Measurements from ENCODE around the gene AGBL1.

The AGBL1 gene

DNA sequence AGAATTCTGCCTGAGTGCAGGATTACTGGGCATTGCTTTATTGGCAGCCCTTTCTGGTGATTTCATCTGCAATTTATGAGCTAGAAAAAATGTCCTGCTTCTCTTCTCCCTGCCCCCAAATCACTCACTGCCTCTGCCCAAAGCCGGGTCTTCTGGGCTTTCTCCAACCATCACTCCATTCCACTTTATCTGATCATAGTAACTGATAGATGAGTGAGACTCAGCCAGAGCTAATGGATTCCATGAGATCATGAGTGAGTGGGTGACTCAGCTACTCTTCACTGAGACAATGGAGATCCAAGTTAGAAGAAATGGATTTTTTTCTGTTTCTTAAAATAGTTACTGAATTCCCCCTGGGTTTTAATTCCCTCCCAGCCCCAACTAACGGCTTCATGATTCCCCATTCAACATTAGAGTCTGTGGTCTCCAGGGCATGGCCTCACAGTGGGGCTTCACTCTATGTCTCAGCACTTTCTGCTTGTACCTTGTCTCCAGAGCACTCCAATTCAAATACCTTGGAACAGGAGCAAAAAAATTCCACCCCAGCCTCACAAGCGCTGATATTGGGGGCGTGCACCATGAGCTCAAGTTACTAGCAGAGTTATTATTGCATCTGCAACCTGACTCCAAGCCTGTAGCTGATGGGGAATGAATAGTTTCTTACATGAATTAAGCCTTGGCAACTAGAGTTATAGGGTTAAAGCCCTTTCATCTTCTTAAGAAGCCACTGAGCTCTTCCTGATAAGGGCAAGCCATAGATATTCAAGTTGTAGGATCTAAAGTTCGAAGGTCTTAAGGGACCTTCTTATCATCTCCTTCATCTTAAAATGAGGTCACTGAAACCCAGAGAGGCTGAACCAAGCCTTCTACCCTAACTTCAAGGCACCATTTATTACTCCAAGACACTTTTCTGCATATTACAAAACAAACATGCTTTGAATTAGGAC is 85.9 kb downstream of the AGBL1 start:
- DNase-seq: no peak

DNA sequence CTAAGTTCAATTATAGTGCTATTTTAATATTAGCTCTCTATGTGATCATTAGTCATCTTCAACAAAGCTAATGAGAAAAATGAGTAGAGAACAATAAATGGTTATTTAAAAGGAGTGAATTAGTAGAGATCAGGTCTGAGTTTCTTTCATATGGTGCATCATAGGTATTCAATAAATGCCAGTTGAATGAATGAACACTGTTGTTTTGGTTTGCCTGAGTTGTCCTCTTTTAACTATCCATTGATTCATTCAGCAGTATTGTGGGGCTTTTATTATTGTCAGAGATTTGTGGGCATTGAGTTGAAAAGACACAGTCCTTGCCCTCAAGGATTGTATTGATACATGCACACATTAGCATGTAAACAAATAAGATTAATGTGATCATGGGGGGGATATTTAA is 88.2 kb downstream of the AGBL1 start:
- no peak for DNase-seq

DNA sequence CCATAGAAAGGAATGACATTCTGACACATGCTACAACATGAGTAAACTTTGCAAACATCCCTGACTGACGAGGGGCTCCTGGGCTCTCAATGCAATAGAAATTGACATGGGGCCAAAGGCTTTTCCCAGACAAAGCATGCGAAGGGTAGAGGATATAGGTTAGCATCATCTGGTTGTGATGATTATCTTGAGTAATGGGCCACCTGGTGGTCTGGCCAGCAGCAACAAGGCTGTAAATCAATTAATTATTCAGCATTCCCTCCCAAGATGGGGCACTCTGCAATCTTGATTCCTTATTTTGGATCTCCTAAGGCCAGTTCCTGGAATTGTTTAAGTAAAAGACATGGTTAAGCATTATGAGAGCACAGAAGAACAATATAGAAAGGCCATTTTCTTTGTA is 99.2 kb downstream of the AGBL1 start:
- peak; percentile 3 for DNase-seq

DNA sequence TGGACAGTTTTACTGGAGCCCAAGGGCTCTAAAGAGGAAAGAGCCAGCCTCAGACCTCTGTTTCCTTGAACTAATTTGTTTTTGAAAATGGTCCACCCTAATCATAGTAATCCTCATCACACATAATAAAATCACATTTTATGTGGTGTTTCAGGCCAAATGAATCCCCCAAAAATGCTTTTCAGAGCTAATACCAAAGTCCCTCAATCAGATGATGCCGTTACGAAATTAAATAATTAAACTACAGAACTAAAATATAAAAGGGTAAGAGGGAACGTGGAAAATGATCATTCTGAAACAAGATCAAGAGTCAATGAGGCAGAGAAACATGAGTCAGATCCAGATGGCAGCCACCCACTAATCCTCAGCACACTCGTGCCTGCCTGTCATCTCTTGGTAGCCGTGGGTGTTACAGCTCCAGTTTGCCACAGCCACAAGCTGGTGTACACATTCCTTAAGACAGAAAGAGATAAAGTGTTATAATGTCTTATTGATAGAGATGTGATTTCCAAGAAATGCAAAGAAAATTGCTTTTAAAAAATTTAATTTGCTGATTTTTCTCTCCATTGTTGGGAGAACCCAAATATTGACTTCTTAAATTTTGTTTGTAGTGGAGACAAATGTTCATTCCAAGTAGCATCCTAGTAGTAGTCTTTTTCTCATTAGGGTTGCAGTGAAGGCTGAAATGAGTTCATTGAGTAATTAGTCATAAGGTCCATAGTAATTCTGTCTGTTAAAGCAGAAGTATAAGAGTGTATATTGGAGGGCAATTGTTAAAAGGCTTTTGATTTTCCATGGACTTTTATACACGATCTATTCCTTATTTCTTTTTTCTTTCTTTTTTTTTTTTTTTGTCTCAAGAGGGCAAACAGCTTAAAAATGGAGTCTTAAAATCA is 104.2 kb downstream of the AGBL1 start:
- no peak for DNase-seq

DNA sequence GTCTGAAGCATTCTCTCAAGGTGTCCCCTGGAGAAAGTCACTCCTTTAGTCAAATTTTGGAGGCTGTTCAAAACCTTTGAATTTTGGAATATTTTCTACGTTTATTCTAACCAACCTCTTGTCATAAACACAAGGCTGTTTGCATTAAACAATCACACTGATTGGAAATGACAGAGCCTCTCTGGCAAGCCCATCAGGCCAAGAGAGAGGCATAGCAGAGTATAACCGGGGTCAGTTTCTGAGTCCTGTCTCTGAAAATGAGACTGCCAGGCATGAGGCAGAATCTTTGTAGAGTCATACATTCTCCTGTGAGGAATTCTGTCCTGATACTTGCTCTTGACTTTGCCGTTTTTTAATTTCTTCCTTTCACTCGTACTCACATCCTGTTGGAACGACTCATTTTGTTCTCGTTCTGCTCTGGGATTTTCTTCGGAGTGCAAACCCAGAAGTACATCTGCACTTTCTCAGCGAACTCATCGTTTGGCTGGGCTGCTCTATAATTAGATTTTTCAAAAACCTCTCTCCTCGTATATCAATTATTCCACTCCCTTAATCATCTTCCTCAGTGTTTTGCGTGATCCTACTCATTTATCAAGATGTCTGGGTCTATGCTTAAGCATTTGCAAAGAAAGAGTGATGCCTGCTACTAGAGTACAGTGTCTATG is 114.2 kb downstream of the AGBL1 start:
- no peak for DNase-seq

DNA sequence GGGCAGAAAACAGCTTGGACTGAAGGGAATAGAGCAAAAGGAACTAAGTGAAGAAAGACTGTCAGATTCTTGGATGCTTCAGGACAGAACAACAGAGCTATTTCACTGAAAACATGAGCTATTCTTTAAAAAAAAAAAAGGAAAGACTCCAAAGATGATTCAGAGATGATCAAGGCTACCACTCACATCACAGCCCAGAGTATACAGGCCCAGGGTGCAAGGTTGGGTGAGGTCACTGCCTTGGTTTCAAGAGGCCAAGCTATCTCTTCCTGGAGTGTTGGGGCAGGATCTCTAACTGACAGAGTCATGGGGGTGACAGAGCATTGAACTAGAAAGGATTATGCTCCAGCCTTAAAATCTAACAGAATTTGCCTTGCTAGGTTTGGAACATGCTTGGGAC is 118.1 kb downstream of the AGBL1 start:
- DNase-seq: no peak

DNA sequence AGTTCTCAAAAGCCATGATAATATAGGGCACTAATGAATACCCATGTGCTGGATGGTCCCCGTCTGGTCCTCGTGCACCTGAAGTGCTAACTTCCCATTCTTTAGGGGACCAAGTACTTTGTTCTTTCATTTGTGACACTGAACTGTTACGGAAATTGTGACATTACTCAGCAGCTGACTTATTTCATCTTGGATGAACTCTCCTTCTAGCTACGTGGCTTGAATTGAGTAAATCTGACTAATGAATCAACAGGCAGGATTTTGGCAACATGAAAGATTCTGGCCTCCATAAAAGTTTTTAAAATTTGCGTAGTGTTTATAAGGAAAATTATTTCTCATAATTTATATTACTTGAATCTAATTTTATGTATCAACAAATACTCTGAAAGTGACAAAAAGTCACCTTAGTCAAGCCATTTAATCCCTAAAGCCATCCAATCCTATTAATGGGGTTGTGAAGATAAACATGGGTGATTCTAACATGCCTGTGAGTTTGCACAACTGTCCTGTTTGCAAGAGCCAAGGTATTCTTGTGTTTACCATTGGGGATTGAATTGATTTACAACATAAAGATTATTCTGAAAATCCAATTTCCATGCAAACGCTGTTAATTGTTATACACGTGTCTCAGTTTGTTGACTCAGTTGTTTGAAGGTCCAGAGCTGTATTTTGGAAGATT is 119.9 kb downstream of the AGBL1 start:
- DNase-seq: no peak

DNA sequence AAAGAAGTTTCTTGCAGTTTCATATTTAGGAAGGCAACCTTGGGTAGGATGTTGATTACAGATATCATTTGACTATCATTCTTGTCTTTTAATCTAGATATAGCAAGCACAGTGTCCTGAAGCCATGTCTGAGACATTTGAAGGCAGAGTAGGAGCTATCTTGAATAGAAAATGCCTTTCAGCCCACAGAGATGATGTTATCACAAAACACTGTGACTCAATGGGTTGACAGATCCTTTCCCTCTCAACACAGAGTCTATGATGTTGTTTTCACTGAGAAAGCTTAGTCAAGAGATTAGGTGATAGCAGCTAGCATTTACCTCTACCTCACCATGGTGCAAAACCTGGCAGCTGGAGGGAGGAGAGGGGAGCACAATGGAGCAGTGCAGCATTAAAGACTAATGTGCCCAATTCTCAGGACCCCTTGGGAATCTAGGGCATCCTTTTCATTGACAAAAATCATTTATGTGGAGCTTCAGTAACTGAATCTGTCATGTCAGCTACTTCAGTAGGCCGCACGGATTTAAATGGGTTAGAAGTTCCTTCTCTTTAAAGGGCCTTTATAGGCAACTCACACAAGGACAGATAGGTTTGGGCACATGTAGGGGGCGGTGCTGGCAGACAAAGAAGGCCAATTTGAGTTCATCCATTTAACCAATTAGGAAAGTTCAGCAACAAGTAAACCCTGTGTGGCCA is 121.8 kb downstream of the AGBL1 start:
- DNase-seq: no peak

DNA sequence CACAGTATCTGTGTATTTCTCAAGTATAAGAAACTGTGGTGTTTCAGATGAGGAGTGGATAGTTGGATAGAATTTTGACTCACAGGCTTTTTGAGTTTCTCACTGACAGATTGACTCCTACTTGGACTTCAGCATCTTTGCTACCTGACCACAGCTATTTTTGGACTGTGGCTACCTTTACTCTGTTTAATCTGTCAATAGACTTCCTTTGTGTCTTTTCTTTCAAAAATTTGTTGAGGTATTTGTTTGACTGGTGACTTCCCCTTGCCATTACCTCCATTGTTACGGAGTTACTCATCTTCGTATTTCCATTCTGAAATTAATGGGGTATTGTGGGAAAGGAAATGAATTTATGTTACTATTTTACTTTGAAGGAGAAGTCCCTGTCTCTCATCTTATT is 123.8 kb downstream of the AGBL1 start:
- no peak for DNase-seq

DNA sequence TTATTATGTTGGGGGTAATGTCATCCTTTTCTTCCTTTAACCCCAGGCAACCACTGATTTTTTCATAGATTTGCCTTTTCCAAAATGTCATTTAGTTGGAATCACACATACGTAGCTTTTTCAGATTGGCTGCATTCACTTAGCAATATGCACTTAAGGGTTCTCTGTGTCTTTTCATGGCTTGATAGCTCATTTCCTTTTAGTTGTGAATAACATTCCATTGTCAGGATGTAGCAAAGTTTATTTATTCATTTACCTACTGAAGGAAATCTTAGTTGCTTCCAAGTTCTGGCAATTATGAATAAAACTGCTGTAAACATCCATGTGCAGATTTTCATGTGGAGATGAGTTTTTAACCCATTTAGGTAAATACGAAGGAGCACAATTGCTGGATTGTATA is 125.4 kb downstream of the AGBL1 start:
- no peak for DNase-seq

DNA sequence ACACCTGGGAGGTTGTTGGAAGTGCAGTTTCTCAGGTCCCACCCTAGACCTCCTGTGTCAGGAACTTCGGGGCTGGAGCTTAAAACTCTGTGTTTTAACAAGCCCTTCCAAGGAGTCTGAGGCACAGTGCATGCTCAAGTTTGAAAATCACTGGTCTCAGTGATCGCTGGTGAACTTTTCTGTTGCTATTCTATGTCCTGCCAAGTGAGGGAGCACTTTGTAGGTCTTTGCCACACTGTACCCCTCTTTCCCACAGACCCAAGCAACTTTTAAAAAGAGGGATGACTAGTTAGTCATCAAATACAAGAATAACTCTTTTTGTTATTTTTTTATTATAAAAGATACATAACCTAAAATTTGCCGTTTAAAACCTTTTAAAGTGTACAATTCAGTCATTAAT is 133.7 kb downstream of the AGBL1 start:
- no peak for DNase-seq

DNA sequence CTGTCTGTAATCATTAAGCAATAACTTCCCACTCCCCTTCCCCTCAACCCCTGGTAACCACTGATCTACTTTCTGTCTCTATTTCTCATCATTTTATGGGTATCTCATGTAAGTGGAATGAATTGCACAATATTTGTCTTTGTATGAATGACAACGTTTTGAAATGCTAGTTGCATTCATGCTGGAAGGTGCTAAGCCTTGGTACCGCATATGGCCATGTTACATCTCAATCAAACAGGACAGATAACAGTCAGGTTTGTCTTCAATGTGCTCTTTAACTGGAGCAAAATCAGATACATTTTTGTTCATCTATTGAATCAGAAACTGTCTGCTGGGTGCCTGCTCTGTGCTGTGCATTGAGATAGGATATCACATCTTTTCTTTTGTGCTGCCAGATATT is 134.2 kb downstream of the AGBL1 start:
- no peak for DNase-seq

DNA sequence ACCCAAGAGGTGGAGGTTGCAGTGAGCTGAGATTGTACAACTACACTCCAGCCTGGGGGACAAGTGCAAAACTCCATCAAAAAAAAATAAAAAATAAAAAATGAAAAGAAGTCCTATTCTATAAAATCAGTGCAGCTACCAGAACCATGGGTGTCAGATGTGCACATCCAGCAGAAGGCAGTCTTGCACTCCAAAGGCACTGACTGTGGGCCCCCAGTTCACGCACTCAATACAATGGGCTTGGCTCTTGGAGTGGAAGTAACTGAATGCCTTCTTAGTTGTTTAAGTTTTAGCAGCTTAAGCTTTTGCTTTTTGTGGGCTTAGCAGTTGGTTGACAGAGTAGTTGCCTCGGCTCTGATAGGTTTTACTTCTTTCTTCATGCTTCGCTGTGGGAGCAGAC is 141.4 kb downstream of the AGBL1 start:
- DNase-seq: no peak

DNA sequence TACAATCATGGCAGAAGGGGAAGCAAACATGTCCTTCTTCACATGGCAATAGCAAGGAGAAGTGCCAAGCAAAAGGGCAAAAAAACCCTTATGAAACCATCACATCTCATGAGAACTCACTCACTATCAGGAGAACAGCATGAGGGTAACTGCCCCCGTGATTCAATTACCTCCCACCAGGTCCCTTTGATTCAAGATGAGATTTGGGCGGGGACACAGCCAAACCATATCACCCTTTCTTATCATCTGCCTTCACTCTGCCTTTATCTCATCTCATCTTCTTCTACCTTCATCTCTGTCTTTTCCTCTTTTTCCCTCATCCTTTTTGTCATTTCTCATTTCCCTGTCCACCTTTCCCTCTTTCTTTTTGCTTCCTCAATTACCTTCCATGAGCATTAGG is 149.6 kb downstream of the AGBL1 start:
- DNase-seq: no peak

DNA sequence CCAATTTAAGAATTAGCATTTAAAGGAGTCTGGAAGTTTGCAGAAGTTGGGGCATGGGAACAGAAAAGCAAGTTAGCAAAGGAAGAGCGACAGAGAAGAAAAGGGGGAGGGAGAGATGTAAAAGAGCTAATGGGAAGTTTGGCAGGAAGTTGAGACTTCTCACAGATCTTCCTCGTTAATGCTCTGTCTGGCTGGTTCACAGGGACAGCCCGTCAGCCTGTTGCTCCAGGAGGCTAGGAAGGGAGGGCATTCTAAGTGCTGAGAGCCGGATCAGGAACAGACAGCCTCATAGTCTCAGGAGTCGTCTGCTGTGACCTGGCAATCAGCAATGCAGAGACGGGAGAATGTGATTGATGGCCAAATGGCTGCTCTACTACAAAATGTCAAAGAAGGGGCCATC is 150.3 kb downstream of the AGBL1 start:
- no peak for DNase-seq

DNA sequence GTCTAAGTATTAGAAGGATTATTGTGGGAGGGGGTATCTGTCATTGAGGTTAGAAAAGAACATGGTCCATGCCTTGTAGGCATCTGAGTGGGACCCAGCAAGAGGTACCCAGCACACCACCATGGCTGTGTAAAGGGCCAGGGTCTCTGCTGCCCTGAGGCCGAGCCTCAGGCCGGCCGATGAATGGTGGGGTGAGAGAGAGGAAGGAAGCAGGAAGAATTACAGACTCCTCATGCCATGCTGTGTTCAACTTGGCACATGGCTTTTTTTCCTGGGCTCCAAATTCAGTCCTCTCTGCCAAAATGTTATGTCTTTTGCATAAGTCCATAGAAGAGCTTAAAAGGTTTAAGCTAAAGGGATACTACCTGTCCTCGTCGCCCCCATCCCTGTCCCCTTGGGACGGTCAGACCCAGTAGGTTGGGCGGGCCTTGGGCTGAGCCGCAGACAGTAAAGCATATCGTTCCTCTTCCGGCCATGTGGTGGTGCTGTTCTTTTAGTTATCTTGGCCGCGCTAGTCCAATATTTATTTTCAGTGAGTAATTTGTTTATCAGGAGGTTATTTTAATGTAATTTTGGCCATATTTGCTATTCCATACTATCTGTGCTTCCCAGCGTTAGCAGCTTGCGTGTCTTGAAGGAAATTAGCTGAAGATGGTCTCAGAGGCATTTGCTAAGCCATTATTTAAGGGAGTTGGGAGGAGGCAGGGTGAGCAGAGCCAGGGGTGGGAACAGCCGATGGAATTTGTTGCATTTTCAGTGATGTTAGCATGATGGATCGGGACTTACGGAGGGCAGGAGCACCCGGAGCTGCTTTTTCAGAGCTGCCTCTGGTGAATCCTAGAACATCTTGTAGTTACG is 152.4 kb downstream of the AGBL1 start:
- DNase-seq: peak; percentile 18

DNA sequence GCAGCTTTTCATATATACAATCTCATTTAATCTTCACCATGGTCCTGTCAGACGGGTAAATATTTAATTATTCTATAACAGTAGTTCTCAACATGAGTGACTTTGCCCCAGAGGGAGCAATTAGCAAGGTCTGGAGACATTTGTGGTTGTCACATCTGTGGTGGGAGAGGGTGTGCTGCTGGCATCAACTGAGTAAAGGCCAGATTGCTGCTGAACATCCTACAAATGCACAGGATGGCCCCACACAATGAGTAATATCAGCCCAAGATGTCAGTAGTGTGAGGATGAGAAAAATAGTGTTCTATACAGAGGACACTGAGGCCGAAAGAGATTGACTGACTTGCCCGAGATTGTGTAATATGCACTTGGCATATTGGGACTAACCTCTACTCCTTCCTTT is 156.0 kb downstream of the AGBL1 start:
- DNase-seq: no peak

DNA sequence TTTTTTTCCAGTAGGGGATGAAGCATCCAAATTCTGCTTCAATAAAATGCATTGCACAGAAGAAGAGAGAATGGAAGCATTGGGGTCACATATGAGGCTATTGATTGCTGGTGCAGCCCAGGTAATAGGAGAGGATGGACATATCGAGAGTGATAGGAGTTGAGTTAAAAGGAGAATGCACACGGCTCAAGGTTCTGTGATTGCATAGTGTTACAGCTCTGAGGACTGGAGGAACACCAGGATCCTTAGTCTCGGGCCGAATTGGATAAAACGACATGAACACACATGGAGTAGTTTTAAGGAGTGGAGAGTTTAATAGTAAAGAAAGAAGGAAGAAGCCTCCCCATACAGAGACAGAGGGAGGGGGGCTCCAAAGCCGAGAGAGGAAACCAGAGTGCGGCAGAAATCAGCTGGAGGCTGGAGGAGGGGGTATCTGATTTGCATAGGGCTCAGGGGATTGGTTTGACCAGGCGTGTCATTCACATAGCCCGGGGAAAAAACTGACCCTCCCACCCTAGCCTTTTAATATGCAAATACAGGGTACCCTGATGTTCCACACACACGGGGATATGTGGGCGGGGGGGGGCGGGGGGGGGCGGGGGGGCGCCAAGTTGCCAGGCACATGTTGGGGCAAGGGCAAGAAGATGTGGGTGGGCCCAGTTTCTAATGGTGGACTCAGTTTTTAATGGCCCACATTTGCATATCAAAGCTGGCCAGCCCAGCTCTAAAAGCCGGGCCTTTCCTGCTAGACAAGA is 156.9 kb downstream of the AGBL1 start:
- DNase-seq: no peak

DNA sequence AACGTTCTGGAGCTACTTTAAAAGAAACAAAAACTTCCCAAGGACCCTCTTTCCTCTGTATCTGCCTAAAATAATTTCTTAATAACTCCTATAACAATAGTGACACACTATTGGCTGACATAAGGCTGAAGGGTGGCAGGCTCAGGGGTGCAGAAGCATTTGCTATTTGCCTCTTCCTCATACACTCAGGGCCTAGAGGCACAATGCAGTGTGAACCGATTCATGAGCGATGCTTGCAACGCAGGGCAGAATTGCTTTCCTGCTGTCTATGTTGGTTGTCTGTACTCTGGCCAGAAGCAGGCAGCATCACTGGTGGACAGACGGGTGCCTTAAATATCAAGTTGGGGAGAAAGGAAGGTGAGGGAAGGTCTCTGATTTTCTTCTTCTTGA is 157.4 kb downstream of the AGBL1 start:
- no peak for DNase-seq

DNA sequence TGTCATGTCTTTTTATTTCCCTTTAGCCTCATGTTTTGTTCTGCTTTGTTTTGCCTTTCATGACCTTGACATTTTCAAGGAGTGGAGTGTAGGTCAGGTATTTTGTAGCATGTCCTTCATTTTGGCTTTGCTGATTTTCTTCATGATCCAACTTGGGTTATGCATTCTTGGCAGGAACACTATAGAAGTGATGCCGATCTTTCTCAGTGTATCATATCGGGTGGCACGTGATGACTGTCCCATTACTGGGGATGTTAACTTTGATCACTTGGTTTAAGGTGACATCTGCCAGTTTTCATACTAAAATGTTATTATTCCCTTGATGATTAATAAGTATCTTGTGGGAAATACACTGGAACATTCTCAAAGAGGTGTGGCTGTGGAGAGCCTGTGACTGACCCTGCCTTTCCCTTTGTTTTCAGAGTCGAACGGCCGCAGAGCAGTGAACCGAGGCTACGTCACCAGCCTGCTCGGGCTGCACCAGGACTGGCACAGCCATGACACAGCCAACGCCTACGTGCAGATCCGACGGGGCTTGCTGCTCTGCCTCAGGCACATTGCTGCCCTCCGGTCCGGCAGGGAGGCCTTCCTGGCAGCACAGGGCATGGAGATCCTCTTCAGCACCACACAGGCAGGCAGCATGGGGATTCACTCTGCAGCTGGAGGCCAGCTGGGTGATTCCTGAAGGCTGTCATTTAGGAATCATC is 167.7 kb downstream of the AGBL1 start:
- DNase-seq: no peak

Measured in NCI-H69 (cell line).